Activated CD8-positive, alpha-beta memory T cell treated with anti-CD3 and anti-CD28 coated beads for 36 hours (primary cell): Measurements from ENCODE around the gene RUNX2. TPM values are rescaled to one million over a fixed set of nuclear protein-coding genes. Genes with fewer than 3 reads are reported as not detected.
"Not testable (repeated sequence)": the region's sequence is repeated elsewhere in the genome, so short reads cannot be mapped to it uniquely, and the experiment has no call there.

Experiments
- CTCF ChIA-PET: fragments of 350-600 bp; sonication (Branson Sonifier 250); formaldehyde crosslinking; loops from one replicate; lab custom pipeline; 2021; ENCODE audit warnings: antibody characterized with exemption; lab: Charles Lee
- POLR2A ChIA-PET: fragments of 350-600 bp; sonication (Branson Sonifier 250); formaldehyde crosslinking; loops from one replicate; lab custom pipeline; 2021; ENCODE audit warnings: antibody characterized with exemption; lab: Charles Lee
- total RNA-seq, 2 experiments: library from RNA; stranded (reverse); gene quantifications; one replicate each; pipeline ENCODE4 v1.2.3, GENCODE V29; 2021

The RUNX2 gene
- total RNA-seq, 2 experiments from 2014 or later: 22.2 to 23.6 TPM

GRCh38 chr6:45466686-45467085 lies 138.6 kb downstream of the RUNX2 start:
- ChIA-PET POLR2A (no interaction called here), CTCF (no interaction called here)

- CTCF ChIA-PET: not testable (repeated sequence)
These were observed 139.3 kb downstream of the RUNX2 start for GRCh38 chr6:45467417-45467816.

GRCh38 chr6:45467853-45468252 lies 139.7 kb downstream of the RUNX2 start:
- ChIA-PET CTCF (no interaction called here), POLR2A (no interaction called here)

More at GRCh38 chr6:45467417-45467816, 139.3 kb downstream of the RUNX2 start:
- POLR2A ChIA-PET: not testable (repeated sequence)

- CTCF ChIA-PET: no interaction called here
- POLR2A ChIA-PET: no interaction called here
These were observed 141.5 kb downstream of the RUNX2 start for GRCh38 chr6:45469663-45470062.

- CTCF ChIA-PET: no interaction called here
These were observed 142.1 kb downstream of the RUNX2 start for GRCh38 chr6:45470131-45470738.

GRCh38 chr6:45472382-45472781 lies 144.3 kb downstream of the RUNX2 start:
- POLR2A ChIA-PET: no interaction called here
- CTCF ChIA-PET: no interaction called here

More at GRCh38 chr6:45470131-45470738, 142.1 kb downstream of the RUNX2 start:
- POLR2A ChIA-PET: no interaction called here

GRCh38 chr6:45473121-45473993 lies 145.2 kb downstream of the RUNX2 start:
- POLR2A ChIA-PET: no interaction called here
- CTCF ChIA-PET: no interaction called here

- POLR2A ChIA-PET: interaction anchor here (0.6 kb wide), 1 partner anchor 50 kb away, joined by 3 read pairs; no protein-coding TSS in a partner anchor
- CTCF ChIA-PET: no interaction called here
These were observed 146.2 kb downstream of the RUNX2 start for GRCh38 chr6:45474376-45474775.

GRCh38 chr6:45476341-45476740 lies 148.2 kb downstream of the RUNX2 start:
- POLR2A ChIA-PET: no interaction called here
- CTCF ChIA-PET: interaction anchor here (1.1 kb wide), 1 partner anchor 56 kb away, joined by 3 read pairs; no protein-coding TSS in a partner anchor

- ChIA-PET CTCF (interaction anchor here (1.1 kb wide), 1 partner anchor 57 kb away, joined by 3 read pairs; no protein-coding TSS in a partner anchor), POLR2A (no interaction called here)
These were observed 149.1 kb downstream of the RUNX2 start for GRCh38 chr6:45477278-45477677.

- POLR2A ChIA-PET: no interaction called here
- CTCF ChIA-PET: no interaction called here
These were observed 149.7 kb downstream of the RUNX2 start for GRCh38 chr6:45477790-45478189.

- POLR2A ChIA-PET: no interaction called here
- CTCF ChIA-PET: no interaction called here
These were observed 150.1 kb downstream of the RUNX2 start for GRCh38 chr6:45478240-45478639.

- ChIA-PET CTCF (no interaction called here), POLR2A (no interaction called here)
These were observed 152.0 kb downstream of the RUNX2 start for GRCh38 chr6:45479834-45480751.

GRCh38 chr6:45480752-45481415 lies 152.8 kb downstream of the RUNX2 start:
- CTCF ChIA-PET: no interaction called here
- POLR2A ChIA-PET: no interaction called here

GRCh38 chr6:45483021-45483420 lies 154.9 kb downstream of the RUNX2 start:
- CTCF ChIA-PET: interaction anchor here (0.9 kb wide), 1 partner anchor 103 kb away, joined by 3 read pairs; no protein-coding TSS in a partner anchor
- POLR2A ChIA-PET: no interaction called here

- ChIA-PET POLR2A (no interaction called here), CTCF (no interaction called here)
These were observed 155.4 kb downstream of the RUNX2 start for GRCh38 chr6:45483501-45483900.

GRCh38 chr6:45486736-45487135 lies 158.6 kb downstream of the RUNX2 start:
- ChIA-PET CTCF (no interaction called here), POLR2A (interaction anchor here (0.6 kb wide), 1 partner anchor 45 kb away, joined by 5 read pairs; no protein-coding TSS in a partner anchor)

- ChIA-PET CTCF (no interaction called here), POLR2A (no interaction called here)
These were observed 159.5 kb downstream of the RUNX2 start for GRCh38 chr6:45487645-45488044.

- CTCF ChIA-PET: no interaction called here
- POLR2A ChIA-PET: no interaction called here
These were observed 160.1 kb downstream of the RUNX2 start for GRCh38 chr6:45488269-45488668.
